DLD1 (cell line): Measurements from ENCODE around the gene AK5.

Source experiments
- in situ Hi-C: cut with HindIII; loops from 2 replicates; pipeline ENCODE4 v1.10.0; 2017; ENCODE audit warnings: low sequenced_read_pairs

AK5 gene

GRCh38 chr1:77582905-77583304 lies 301.1 kb downstream of the AK5 start:
- in situ Hi-C loops = no loop called here

GRCh38 chr1:77583483-77583882 lies 301.7 kb downstream of the AK5 start:
- in situ Hi-C loops = no loop called here

GRCh38 chr1:77584884-77585283 lies 303.1 kb downstream of the AK5 start:
- in situ Hi-C loops = no loop called here

GRCh38 chr1:77585610-77586314 lies 303.9 kb downstream of the AK5 start:
- in situ Hi-C loops = no loop called here

DNA sequence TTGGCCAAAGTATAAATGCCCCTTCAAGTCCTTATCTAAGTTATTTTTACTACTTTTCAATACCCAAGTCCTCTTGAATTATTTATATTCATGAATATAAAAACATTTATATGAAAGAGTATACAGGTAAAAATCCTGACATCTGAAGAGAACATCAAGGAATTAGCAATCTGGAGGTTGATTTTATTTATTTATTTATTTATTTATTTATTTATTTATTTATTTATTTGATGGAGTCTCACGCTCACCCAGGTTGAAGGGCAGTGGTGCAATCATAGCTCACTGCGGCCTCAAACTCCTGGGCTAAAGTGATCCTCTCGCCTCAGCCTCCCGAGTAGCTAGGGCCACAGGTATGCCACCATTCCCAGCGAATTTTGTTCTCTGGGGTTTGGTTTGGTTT lies 307.4 kb downstream of the AK5 start:
- in situ Hi-C loops = no loop called here

GRCh38 chr1:77590651-77591050 lies 308.8 kb downstream of the AK5 start:
- in situ Hi-C loops = no loop called here

DNA sequence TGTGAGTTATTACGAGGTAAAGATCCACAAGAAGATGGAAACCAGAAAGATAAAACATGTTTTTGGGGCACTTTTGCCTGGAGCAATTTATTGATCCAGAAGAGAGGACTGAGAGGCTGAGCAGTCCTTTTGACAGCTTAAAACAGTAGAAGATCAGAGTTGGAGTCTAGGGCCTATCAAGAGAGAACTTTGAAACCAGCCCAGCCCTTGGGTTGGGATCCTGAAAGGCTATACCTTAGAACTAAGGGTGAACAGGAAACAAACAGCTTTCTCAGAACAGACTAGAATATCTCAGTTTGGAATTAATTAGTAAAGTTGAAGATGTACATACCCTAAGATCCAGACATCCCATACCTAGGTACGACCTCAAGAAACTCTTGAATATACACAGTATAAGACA lies 311.1 kb downstream of the AK5 start:
- in situ Hi-C loops = no loop called here

- in situ Hi-C loops = no loop called here
Observed at GRCh38 chr1:77594366-77595112, 312.7 kb downstream of the AK5 start.

DNA sequence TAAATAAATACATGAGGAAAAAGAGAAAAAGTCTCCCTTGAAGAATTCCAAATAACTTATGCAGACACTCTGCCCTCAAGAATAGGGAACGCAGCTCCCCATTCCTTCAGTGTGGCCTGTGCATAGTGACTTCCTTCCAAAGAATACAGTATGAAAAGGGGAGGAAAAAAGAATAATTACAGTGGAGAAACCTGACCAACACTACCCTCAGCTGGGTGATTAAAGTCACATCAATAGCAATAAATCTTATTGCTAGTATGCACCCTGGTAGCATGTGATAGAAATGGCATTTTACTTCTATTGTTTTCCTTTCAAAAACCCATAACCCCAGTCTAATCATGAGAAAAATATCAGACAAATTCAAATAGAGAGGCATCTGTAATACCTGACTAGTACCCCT lies 315.5 kb downstream of the AK5 start:
- in situ Hi-C loops = no loop called here

GRCh38 chr1:77605246-77606026 lies 323.6 kb downstream of the AK5 start:
- in situ Hi-C loops = no loop called here

- in situ Hi-C loops = no loop called here
Observed at GRCh38 chr1:77608893-77609292, 327.1 kb downstream of the AK5 start.
